Neural crest cell (in vitro differentiated cells): ENCODE results near the gene MICAL3. TPM values are rescaled to one million over a fixed set of nuclear protein-coding genes. Genes with fewer than 3 reads are reported as not detected.

ENCODE experiments used
- DNase-seq: peaks from one replicate; pipeline ENCODE4 v3.0.0; 2021; ENCODE audit warnings: low read depth, mixed read lengths, low spot score
- H3K27ac Mint-ChIP-seq: one replicate; pipeline ENCODE4 v1.8.0; 2021; ENCODE audit warnings: mild to moderate bottlenecking, mixed read lengths; ENCODE audit not compliant: unreplicated experiment
- H3K27me3 Mint-ChIP-seq: 2 replicates; pipeline ENCODE4 v1.8.0; 2021; ENCODE audit warnings: low read depth, mild to moderate bottlenecking, mixed read lengths
- H3K36me3 Mint-ChIP-seq: 2 replicates; pipeline ENCODE4 v1.8.0; 2021; ENCODE audit warnings: low read depth, mild to moderate bottlenecking, mixed read lengths
- H3K4me1 Mint-ChIP-seq: 2 replicates; pipeline ENCODE4 v1.8.0; 2021; ENCODE audit warnings: mixed read lengths
- H3K4me3 Mint-ChIP-seq: one replicate; pipeline ENCODE4 v1.8.0; 2021; ENCODE audit warnings: mild to moderate bottlenecking, mixed read lengths
- H3K9me3 Mint-ChIP-seq: 2 replicates; pipeline ENCODE4 v1.8.0; 2021; ENCODE audit warnings: mixed read lengths
- CTCF ChIP-seq: fragments of 200-600 bp; sonication (generic); conservative IDR thresholded peaks from 2 replicates; pipeline ENCODE4 v1.5.0; 2021; ENCODE audit warnings: antibody characterized with exemption, mild to moderate bottlenecking
- total RNA-seq: library from RNA; stranded (reverse); gene quantifications from 2 replicates; pipeline ENCODE4 v1.2.1, GENCODE V29; 2021

The MICAL3 gene
- total RNA-seq, 1 donor from 2014 or later = 84.5 TPM

- no peaks in the 10 kb centered on the region for H3K9me3 Mint-ChIP-seq
- no peak overlapping the region for H3K4me3 Mint-ChIP-seq
- H3K36me3 Mint-ChIP-seq = peaks cover 15% of the 10 kb centered on the region
- TF ChIP-seq CTCF = no peak
- no peak for DNase-seq
- H3K27me3 Mint-ChIP-seq = no peaks in the 10 kb centered on the region
- H3K4me1 Mint-ChIP-seq = no peaks in the 10 kb centered on the region
- H3K27ac Mint-ChIP-seq = peak overlapping the region; percentile 43
These were observed 213.7 kb downstream of the MICAL3 start for GRCh38 chr22:17810570-17811116.

- Mint-ChIP-seq H3K27me3 (no peaks in the 10 kb centered on the region), H3K9me3 (no peaks in the 10 kb centered on the region), H3K36me3 (peaks cover 10% of the 10 kb centered on the region), H3K4me3 (no peak overlapping the region), H3K27ac (peak overlapping the region; percentile 67), H3K4me1 (no peaks in the 10 kb centered on the region)
- no peak for TF ChIP-seq CTCF
- DNase-seq = no peak
These were observed 215.5 kb downstream of the MICAL3 start for GRCh38 chr22:17808693-17809403.

GRCh38 chr22:17807578-17808410 lies 216.6 kb downstream of the MICAL3 start:
- peaks cover 6% of the 10 kb centered on the region for H3K4me1 Mint-ChIP-seq
- TF ChIP-seq CTCF = no peak
- H3K27ac Mint-ChIP-seq = peak overlapping the region; percentile 50
- H3K9me3 Mint-ChIP-seq = no peaks in the 10 kb centered on the region
- DNase-seq = no peak
- no peak overlapping the region for H3K4me3 Mint-ChIP-seq
- peaks cover 12% of the 10 kb centered on the region for H3K36me3 Mint-ChIP-seq
- H3K27me3 Mint-ChIP-seq = no peaks in the 10 kb centered on the region

- TF ChIP-seq CTCF = no peak
- Mint-ChIP-seq H3K4me1 (peaks cover 6% of the 10 kb centered on the region), H3K27me3 (no peaks in the 10 kb centered on the region), H3K4me3 (no peak overlapping the region), H3K9me3 (no peaks in the 10 kb centered on the region), H3K36me3 (peaks cover 12% of the 10 kb centered on the region), H3K27ac (no peak overlapping the region)
- DNase-seq = no peak
These were observed 217.3 kb downstream of the MICAL3 start for GRCh38 chr22:17807086-17807485.

- DNase-seq = no peak
- no peaks in the 10 kb centered on the region for H3K27me3 Mint-ChIP-seq
- no peaks in the 10 kb centered on the region for H3K9me3 Mint-ChIP-seq
- H3K36me3 Mint-ChIP-seq = peaks cover 12% of the 10 kb centered on the region
- no peak for TF ChIP-seq CTCF
- H3K4me3 Mint-ChIP-seq = no peak overlapping the region
- H3K4me1 Mint-ChIP-seq = peaks cover 6% of the 10 kb centered on the region
- no peak overlapping the region for H3K27ac Mint-ChIP-seq
These were observed 217.9 kb downstream of the MICAL3 start for GRCh38 chr22:17806437-17806836.
